K562 (cell line): ENCODE data around the gene P2RX3. TPM values are rescaled to one million over a fixed set of nuclear protein-coding genes. Genes with fewer than 3 reads are reported as not detected.

Experiments used
- ATAC-seq: fragments of 200-7000 bp; cut with Tn5 transposase; 3 replicates; pipeline ENCODE4 v1.9.1; 2020; ENCODE audit warnings: moderate library complexity
- BruUV-seq: library from RNA; stranded (reverse); fragments of 400-500 nt; replicated peaks from 2 replicates; lab custom pipeline; 2021; lab: Mats Ljungman, UMichigan
- CTCF ChIA-PET: fragments of 300-600 bp; formaldehyde crosslinking; extraction: SDS; loops from one replicate; lab custom pipeline; 2021; ENCODE audit warnings: low intra/inter-chr PET ratio; lab: Yijun Ruan, JAX
- POLR2A ChIA-PET: fragments of 300-600, 350-650 bp; sonication (Branson Sonifier 250); formaldehyde crosslinking; extraction: SDS; loops from one replicate; lab custom pipeline; 2021; ENCODE audit warnings: antibody characterized with exemption, inconsistent platforms; lab: Yijun Ruan, JAX
- DNase-seq, 4 experiments: peaks; one replicate each; pipeline versions ENCODE4 v3.0.0 to v3.0.0-alpha.2; 2011 to 2018; ENCODE audit warnings: low spot score in 3 of 4, mixed read lengths in 3 of 4; ENCODE audit errors: extremely low read depth in 1 of 4
- FAIRE-seq: peaks from 2 replicates; lab custom pipeline; 2011; peaks lifted over from hg19 to GRCh38; lab: Jason Lieb, UNC
- H2AFZ ChIP-seq: 2 replicates; pipeline ENCODE4 v1.6.0; 2011; ENCODE audit warnings: low read depth, low read length, control low read depth, inconsistent platforms
- H3K27ac ChIP-seq: fragments of 200-600 bp; 3 replicates; pipeline ENCODE4 v1.8.0; 2011; ENCODE audit warnings: low read depth, mild to moderate bottlenecking, control low read depth, inconsistent platforms, low read length, moderate library complexity, mixed read lengths; ENCODE audit errors: extremely low read depth
- H3K27me3 ChIP-seq, 2 experiments: fragments of 300-600 bp in 1 of 2; 2 replicates in 1 of 2; 3 replicates in 1 of 2; pipeline versions ENCODE4 v1.6.0 to v1.8.0; 2011; ENCODE audit warnings: inconsistent platforms in 2 of 2, low read length in 2 of 2, mild to moderate bottlenecking in 1 of 2, mixed read lengths in 1 of 2, moderate library complexity in 1 of 2; ENCODE audit not compliant: control insufficient read depth in 2 of 2, insufficient read depth in 2 of 2
- H3K36me3 ChIP-seq: fragments of 300-600 bp; 3 replicates; pipeline ENCODE4 v1.8.0; 2011; ENCODE audit warnings: mild to moderate bottlenecking, low read length, inconsistent platforms; ENCODE audit not compliant: control insufficient read depth, insufficient read depth
- H3K4me1 ChIP-seq, 2 experiments: fragments of 200-600 bp in 1 of 2; replicated peaks in 1 of 2; 2 replicates in 1 of 2; 3 replicates in 1 of 2; pipeline versions ENCODE4 v1.5.1 to v1.8.0; 2011; ENCODE audit warnings: inconsistent platforms in 2 of 2, low read length in 2 of 2, mild to moderate bottlenecking in 1 of 2, mixed read lengths in 1 of 2, moderate library complexity in 1 of 2; ENCODE audit not compliant: control insufficient read depth in 2 of 2, insufficient read depth in 2 of 2
- H3K4me2 ChIP-seq: 2 replicates; pipeline ENCODE4 v1.6.1; 2011; ENCODE audit warnings: low read length, control low read depth, inconsistent platforms, mixed read lengths; ENCODE audit not compliant: insufficient read depth
- H3K4me3 ChIP-seq: fragments of 200-600 bp; sonication (generic), shearing (Covaris generic); 2 replicates; pipeline ENCODE4 v1.5.1; 2016; ENCODE audit warnings: control low read depth, inconsistent platforms
- H3K79me2 ChIP-seq: fragments of 200-600 bp; 3 replicates; pipeline ENCODE4 v1.8.0; 2011; ENCODE audit warnings: low read length, inconsistent platforms; ENCODE audit not compliant: control insufficient read depth, insufficient read depth
- H3K9ac ChIP-seq, 2 experiments: 2 replicates each; pipeline versions ENCODE4 v1.6.0 to v1.6.1; 2011; ENCODE audit warnings: low read depth in 2 of 2, low read length in 2 of 2, control low read depth in 1 of 2, inconsistent platforms in 1 of 2, mild to moderate bottlenecking in 1 of 2, mixed read lengths in 1 of 2; ENCODE audit not compliant: insufficient read depth in 1 of 2
- H3K9me1 ChIP-seq: one replicate; pipeline ENCODE4 v1.6.0; 2011; ENCODE audit warnings: inconsistent platforms, mild to moderate bottlenecking, low read length, moderate library complexity; ENCODE audit not compliant: control insufficient read depth, insufficient read depth
- H3K9me3 ChIP-seq: replicated peaks from 2 replicates; pipeline ENCODE4 v1.5.1; 2011; ENCODE audit warnings: low read depth, low read length, inconsistent platforms; ENCODE audit not compliant: control insufficient read depth, insufficient read depth
- H4K20me1 ChIP-seq: replicated peaks from 2 replicates; pipeline ENCODE4 v1.6.1; 2011; ENCODE audit warnings: low read length, inconsistent platforms, mixed read lengths; ENCODE audit not compliant: control insufficient read depth, insufficient read depth
- HOXB6 ChIP-seq: fragments of 250-450 bp; sonication (Bioruptor Pico); IDR thresholded peaks from 2 replicates; pipeline ENCODE4 v1.5.1; 2022; ENCODE audit warnings: mild to moderate bottlenecking, borderline replicate concordance
- KLF16 ChIP-seq: IDR thresholded peaks from 2 replicates; pipeline ENCODE4 v1.6.1; 2016; ENCODE audit warnings: antibody characterized with exemption
- NELFE ChIP-seq: IDR thresholded peaks from 2 replicates; pipeline ENCODE4 v1.6.1; 2011; ENCODE audit warnings: mild to moderate bottlenecking; ENCODE audit not compliant: insufficient read depth, insufficient read length
- NR2C2 ChIP-seq, 2 experiments: fragments of 200-800 bp in 1 of 2; sonication (Bioruptor generic) in 1 of 2; sonication (generic) in 1 of 2; formaldehyde crosslinking in 1 of 2; IDR thresholded peaks; 2 replicates each; pipeline versions ENCODE4 v1.6.1 to v1.8.0; 2016 to 2022; ENCODE audit warnings: mild to moderate bottlenecking in 1 of 2, missing compliant biosample characterization in 1 of 2, missing genetic modification characterization in 1 of 2, missing genetic modification reagents in 1 of 2
- RB1 ChIP-seq: fragments of 450-650 bp; IDR thresholded peaks from 2 replicates; pipeline ENCODE4 v1.6.1; 2017; ENCODE audit warnings: low read depth, mild to moderate bottlenecking
- RBM25 ChIP-seq: fragments of 200-400 bp; formaldehyde crosslinking; IDR thresholded peaks from 2 replicates; pipeline ENCODE4 v1.6.1; 2018; ENCODE audit warnings: low read length, low read depth, moderate library complexity; ENCODE audit not compliant: severe bottlenecking
- SMAD1 ChIP-seq: fragments of 150-350 bp; IDR thresholded peaks from 2 replicates; pipeline ENCODE4 v1.6.1; 2014; ENCODE audit warnings: low read length, low read depth; ENCODE audit not compliant: partially characterized antibody
- SMARCE1 ChIP-seq: fragments of 450-650 bp; IDR thresholded peaks from 2 replicates; pipeline ENCODE4 v1.7.1; 2016; ENCODE audit warnings: mild to moderate bottlenecking
- STAG1 ChIP-seq: sonication (generic); formaldehyde crosslinking; IDR thresholded peaks from 2 replicates; pipeline ENCODE4 v1.5.0; 2020; ENCODE audit warnings: missing genetic modification reagents, borderline replicate concordance
- TAL1 ChIP-seq: fragments of 450-650 bp; IDR thresholded peaks from 2 replicates; pipeline ENCODE4 v1.6.1; 2016; ENCODE audit warnings: mild to moderate bottlenecking
- ZNF134 ChIP-seq: fragments of 250-450 bp; sonication (Bioruptor Pico); conservative IDR thresholded peaks from 2 replicates; pipeline ENCODE4 v1.4.0; 2020
- ZNF347 ChIP-seq: fragments of 450-650 bp; formaldehyde crosslinking; IDR thresholded peaks from 2 replicates; pipeline ENCODE4 v1.4.0; 2020; ENCODE audit warnings: low read depth, mild to moderate bottlenecking, moderate library complexity
- WGBS: fragments of 100-300 bp; shearing (Covaris generic); methylation state at CpG from one replicate; pipeline ENCODE4 v1.1.6; 2016; ENCODE audit warnings: low coverage, mixed read lengths; ENCODE audit not compliant: insufficient coverage; ENCODE audit errors: missing lambda C conversion rate; 5-methylcytosine and 5-hydroxymethylcytosine counted together
- in situ Hi-C: fragments of 300-500 bp; cut with MboI; formaldehyde crosslinking; loops from 4 replicates; pipeline ENCODE4 v1.15.0; 2018; ENCODE audit warnings: inconsistent platforms, mixed read lengths
- intact Hi-C: fragments of 100-400 bp; cut with micrococcal nuclease; formaldehyde crosslinking; loops from 2 replicates; pipeline ENCODE4 v1.14.2; 2022
- polyA plus RNA-seq, 8 experiments: library from polyadenylated mRNA; depleted of rRNA in 4 of 8; stranded (reverse) in 5 of 8; unstranded in 3 of 8; fragments of >200 nt; fragmentation: Nextera tagmentation in 2 of 8; fragmentation: Illumina TruSeq in 1 of 8; extraction: Ambion mirVana in 2 of 8; extraction: Trizol in 1 of 8; gene quantifications; 2 replicates each; pipeline versions ENCODE4 v1.2.1 to v1.2.3, GENCODE V29; 2011 to 2014; ENCODE audit warnings: inconsistent platforms in 1 of 8, missing spikeins in 1 of 8
- total RNA-seq, 7 experiments: library from RNA; depleted of rRNA in 6 of 7; stranded (reverse); fragments of >200 nt in 6 of 7; fragmentation: Illumina TruSeq in 2 of 7; extraction: Trizol in 2 of 7; gene quantifications; 2 replicates each; pipeline versions ENCODE4 v1.2.1 to v1.2.3, GENCODE V29; 2011 to 2021; ENCODE audit warnings: low replicate concordance in 1 of 7
- TF ChIP-seq, protein P1 (sequence below): fragments of 250-450 bp; sonication (Bioruptor Pico); IDR thresholded peaks from 2 replicates; pipeline ENCODE4 v1.4.0; 2020
- TF ChIP-seq, protein P2 (sequence below): fragments of 250-450 bp; sonication (Bioruptor Pico); IDR thresholded peaks from 2 replicates; pipeline ENCODE4 v1.5.0; 2020; ENCODE audit warnings: mild to moderate bottlenecking
- TF ChIP-seq, protein P3 (sequence below): fragments of 450-650 bp; IDR thresholded peaks from 2 replicates; pipeline ENCODE4 v1.6.1; 2016

Gene P2RX3
- total and polyA plus RNA-seq, 9 of the 15 experiments (the other 6 are each of a cell fraction or from before 2014, with no cell fraction given), result not detected

DNA sequence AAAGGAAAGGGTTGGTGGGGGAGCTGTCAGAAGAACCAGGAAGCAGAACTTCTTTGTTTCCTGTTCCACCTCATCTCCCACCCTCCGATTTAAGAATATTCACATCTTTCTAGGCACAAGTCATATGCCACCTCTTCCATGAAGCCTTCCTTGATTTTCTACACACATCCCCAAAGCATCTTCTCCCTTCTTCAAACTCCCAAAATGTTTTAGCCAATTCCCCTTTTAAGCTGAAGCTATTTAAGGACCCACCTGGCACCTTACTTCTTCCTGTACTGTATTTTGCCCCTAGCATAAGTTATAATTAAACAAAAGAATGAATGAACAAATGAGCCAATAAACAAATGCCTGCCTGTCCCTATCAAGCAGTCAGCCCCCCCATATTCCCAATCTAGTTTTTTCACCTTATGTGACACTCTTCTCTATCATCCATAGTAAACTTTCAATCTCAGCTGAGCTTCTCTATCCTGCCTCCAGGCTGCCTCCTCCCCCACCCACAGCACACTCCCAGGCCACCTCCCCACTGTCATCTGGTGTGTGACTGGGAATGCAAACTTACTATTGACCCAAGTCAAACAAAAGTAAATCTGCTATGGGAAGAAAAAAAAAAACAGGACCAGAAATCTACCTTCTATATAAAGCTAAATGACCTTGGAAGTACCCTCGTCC lies 17.3 kb upstream of the P2RX3 start (continued):
- peak; percentile 8 for TF ChIP-seq RBM25

DNA sequence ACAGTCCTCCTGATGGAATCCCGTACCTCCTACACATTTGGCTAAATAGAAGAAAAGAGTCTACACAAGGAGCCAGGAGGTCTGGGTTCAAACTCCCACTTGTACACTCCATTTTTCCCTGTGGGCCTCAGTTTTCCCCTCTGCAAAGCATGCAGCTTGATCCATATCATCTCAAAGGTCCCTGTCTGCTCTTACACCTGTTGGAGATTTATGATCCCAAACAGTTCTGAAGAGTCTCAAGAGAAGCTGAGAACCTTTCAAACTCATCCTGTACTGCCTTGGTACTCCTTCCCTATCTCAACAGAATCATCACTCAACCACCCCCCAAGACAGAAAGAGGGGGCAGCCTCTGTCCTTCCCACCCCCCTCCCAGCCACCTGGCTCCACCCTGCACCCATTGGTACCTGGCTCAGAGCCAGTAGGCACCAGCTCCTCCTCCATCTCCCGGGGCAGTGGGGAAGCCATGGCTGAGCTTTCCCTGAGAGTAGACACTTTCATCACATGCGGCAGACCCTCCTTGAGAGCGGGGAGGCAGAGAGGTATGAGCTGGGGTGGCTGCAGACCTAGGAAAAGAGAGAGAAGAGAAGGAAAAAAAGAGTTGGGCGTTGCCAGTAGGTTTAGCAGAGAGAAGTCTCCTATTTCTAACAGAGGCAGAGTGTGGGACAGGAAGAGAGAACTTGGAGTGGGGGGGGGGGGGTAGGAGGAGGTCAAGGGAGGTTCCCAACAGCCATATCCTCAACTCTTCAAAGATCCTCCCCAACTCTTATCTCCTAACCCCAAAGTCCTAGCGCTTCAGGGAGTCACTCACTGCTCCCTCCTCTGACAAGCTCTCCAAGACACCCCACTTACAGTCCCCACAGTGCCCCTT lies 16.5 kb upstream of the P2RX3 start:
- ATAC-seq, result no peak; the same call in 2 of the 3 replicates
- CTCF ChIA-PET, result interaction anchor here (0.6 kb wide), 1 partner anchor 19 kb away, joined by 3 read pairs; no protein-coding TSS in a partner anchor
- Histone ChIP-seq H3K4me2 (peak overlapping the region; percentile 78), H3K36me3 (peaks cover 56% of the 10 kb centered on the region), H3K27ac (peak overlapping the region; percentile 49), H4K20me1 (peaks cover 7% of the 10 kb centered on the region), H3K79me2 (peaks cover 39% of the 10 kb centered on the region), H3K9me1 (peaks cover 7% of the 10 kb centered on the region), H3K9me3 (no peaks in the 10 kb centered on the region), H3K4me3 (peak overlapping the region; percentile 18), H3K4me1 (peaks cover 45 to 61% of the 10 kb centered on the region in 2 experiments), H2AFZ (no peak overlapping the region; the same call in 1 of the 2 replicates), H3K9ac (peak overlapping the region; percentile 7 to 87; a peak in 3 of 4 replicates), H3K27me3 (no peaks in the 10 kb centered on the region)
- POLR2A ChIA-PET, result interaction anchor here (0.6 to 6.3 kb wide), 11 partner anchors 9 to 464 kb away, joined by 3 to 68 read pairs (median 3); no protein-coding TSS in a partner anchor
- DNase-seq, result peak; percentile 66 to 89 (median 78)
- WGBS, result 10% methylated on average over 6 of the region's 6 CpGs
- FAIRE-seq, result peak; percentile 11
- intact Hi-C loops, result loop anchor here (1.0 kb wide), 1 partner anchor 10 kb away; no protein-coding TSS in a partner anchor
- in situ Hi-C loops, result no loop called here
- BruUV-seq, result no TSS peak
- TF ChIP-seq, protein P1, sequence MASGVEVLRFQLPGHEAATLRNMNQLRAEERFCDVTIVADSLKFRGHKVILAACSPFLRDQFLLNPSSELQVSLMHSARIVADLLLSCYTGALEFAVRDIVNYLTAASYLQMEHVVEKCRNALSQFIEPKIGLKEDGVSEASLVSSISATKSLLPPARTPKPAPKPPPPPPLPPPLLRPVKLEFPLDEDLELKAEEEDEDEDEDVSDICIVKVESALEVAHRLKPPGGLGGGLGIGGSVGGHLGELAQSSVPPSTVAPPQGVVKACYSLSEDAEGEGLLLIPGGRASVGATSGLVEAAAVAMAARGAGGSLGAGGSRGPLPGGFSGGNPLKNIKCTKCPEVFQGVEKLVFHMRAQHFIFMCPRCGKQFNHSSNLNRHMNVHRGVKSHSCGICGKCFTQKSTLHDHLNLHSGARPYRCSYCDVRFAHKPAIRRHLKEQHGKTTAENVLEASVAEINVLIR (CRISPR knock-in tag), result no peak
- TF ChIP-seq, protein P2, sequence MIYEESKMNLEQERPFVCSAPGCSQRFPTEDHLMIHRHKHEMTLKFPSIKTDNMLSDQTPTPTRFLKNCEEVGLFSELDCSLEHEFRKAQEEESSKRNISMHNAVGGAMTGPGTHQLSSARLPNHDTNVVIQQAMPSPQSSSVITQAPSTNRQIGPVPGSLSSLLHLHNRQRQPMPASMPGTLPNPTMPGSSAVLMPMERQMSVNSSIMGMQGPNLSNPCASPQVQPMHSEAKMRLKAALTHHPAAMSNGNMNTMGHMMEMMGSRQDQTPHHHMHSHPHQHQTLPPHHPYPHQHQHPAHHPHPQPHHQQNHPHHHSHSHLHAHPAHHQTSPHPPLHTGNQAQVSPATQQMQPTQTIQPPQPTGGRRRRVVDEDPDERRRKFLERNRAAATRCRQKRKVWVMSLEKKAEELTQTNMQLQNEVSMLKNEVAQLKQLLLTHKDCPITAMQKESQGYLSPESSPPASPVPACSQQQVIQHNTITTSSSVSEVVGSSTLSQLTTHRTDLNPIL, result no peak
- TF ChIP-seq KLF16 (peak; percentile 70), NELFE (no peak), RB1 (no peak), SMARCE1 (peak; percentile 62), TAL1 (no peak; the same call in 1 of the 2 replicates), ZNF347 (CRISPR knock-in tag) (no peak), NR2C2 (CRISPR knock-in tag; IDR thresholded peaks at IDR 0.05) (no peak), NR2C2 (tag; IDR thresholded peaks at IDR 0.05) (0 out of 2 replicates have a peak, but pooled peaks have one; percentile 36), HOXB6 (CRISPR knock-in tag) (no peak), SMAD1 (no peak), ZNF134 (no peak), STAG1 (no peak)
- TF ChIP-seq, protein P3, sequence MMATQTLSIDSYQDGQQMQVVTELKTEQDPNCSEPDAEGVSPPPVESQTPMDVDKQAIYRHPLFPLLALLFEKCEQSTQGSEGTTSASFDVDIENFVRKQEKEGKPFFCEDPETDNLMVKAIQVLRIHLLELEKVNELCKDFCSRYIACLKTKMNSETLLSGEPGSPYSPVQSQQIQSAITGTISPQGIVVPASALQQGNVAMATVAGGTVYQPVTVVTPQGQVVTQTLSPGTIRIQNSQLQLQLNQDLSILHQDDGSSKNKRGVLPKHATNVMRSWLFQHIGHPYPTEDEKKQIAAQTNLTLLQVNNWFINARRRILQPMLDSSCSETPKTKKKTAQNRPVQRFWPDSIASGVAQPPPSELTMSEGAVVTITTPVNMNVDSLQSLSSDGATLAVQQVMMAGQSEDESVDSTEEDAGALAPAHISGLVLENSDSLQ, result peak; percentile 34; the same call in 1 of the 2 replicates
